HG02870 (cell line): ENCODE measurements around the gene DLX2.
A peak's percentile ranks its signal among the peaks of the same experiment; 100 is the strongest.
"Not testable (repeated sequence)": the region's sequence is repeated elsewhere in the genome, so short reads cannot be mapped to it uniquely, and the experiment has no call there.

ENCODE experiments used
- ATAC-seq: cut with Tn5 transposase; IDR thresholded peaks from one replicate; pipeline ENCODE4 v1.9.1; 2021; ENCODE audit warnings: mild to moderate bottlenecking, moderate library complexity; ENCODE audit not compliant: unreplicated experiment

DLX2 gene

GRCh38 chr2:172102391-172103359 lies at the start of gene DLX2:
Gene DLX2, minus strand, starts transcription at chr2:172102900. Its CDS starts 362 bp downstream, at chr2:172102538.
- ATAC-seq: peak; percentile 67

- ATAC-seq: no peak
Observed at GRCh38 chr2:172147944-172148650, 45.4 kb upstream of the DLX2 start.

- ATAC-seq: no peak
Observed at GRCh38 chr2:172143817-172144216, 41.1 kb upstream of the DLX2 start.

GRCh38 chr2:172138727-172139126 lies 36.0 kb upstream of the DLX2 start:
- not testable (repeated sequence) for ATAC-seq

- no peak for ATAC-seq
Observed at GRCh38 chr2:172137943-172138342, 35.2 kb upstream of the DLX2 start.

GRCh38 chr2:172137109-172137508 lies 34.4 kb upstream of the DLX2 start:
- ATAC-seq: no peak

- ATAC-seq: no peak
Observed at GRCh38 chr2:172135446-172135845, 32.7 kb upstream of the DLX2 start.

- ATAC-seq: no peak
Observed at GRCh38 chr2:172134270-172134669, 31.6 kb upstream of the DLX2 start.

- no peak for ATAC-seq
Observed at GRCh38 chr2:172131713-172132555, 29.2 kb upstream of the DLX2 start.

- ATAC-seq: no peak
Observed at GRCh38 chr2:172129404-172129803, 26.7 kb upstream of the DLX2 start.

GRCh38 chr2:172128484-172128883 lies 25.8 kb upstream of the DLX2 start:
- no peak for ATAC-seq

GRCh38 chr2:172120118-172120517 lies 17.4 kb upstream of the DLX2 start:
- ATAC-seq: no peak

- ATAC-seq: no peak
Observed at GRCh38 chr2:172119089-172119488, 16.4 kb upstream of the DLX2 start.

- no peak for ATAC-seq
Observed at GRCh38 chr2:172116107-172116506, 13.4 kb upstream of the DLX2 start.

GRCh38 chr2:172114579-172114978 lies 11.9 kb upstream of the DLX2 start:
- ATAC-seq: no peak

- not testable (repeated sequence) for ATAC-seq
Observed at GRCh38 chr2:172114176-172114575, 11.5 kb upstream of the DLX2 start.

- ATAC-seq: no peak
Observed at GRCh38 chr2:172113617-172114016, 10.9 kb upstream of the DLX2 start.

GRCh38 chr2:172109988-172110811 lies 7.5 kb upstream of the DLX2 start:
- ATAC-seq: no peak

GRCh38 chr2:172109256-172109987 lies 6.7 kb upstream of the DLX2 start:
- ATAC-seq: no peak

GRCh38 chr2:172108587-172108930 lies 5.9 kb upstream of the DLX2 start:
- no peak for ATAC-seq
